Loucy (cell line): Measurements from ENCODE around the gene KRT12.
"Not testable (repeated sequence)": the region's sequence is repeated elsewhere in the genome, so short reads cannot be mapped to it uniquely, and the experiment has no call there.

Experiments used
- H2AFZ ChIP-seq: fragments of 200-600 bp; sonication (generic); 2 replicates; pipeline ENCODE4 v1.6.0; 2016; ENCODE audit warnings: antibody characterized with exemption, mild to moderate bottlenecking, low read length, moderate library complexity
- H3F3A ChIP-seq: fragments of 200-600 bp; 2 replicates; pipeline ENCODE4 v1.6.0; 2016; ENCODE audit warnings: antibody characterized with exemption, low read depth, mild to moderate bottlenecking
- H3K27me3 ChIP-seq: fragments of 200-600 bp; sonication (generic); 2 replicates; pipeline ENCODE4 v1.6.1; 2014; ENCODE audit warnings: low read length, mild to moderate bottlenecking; ENCODE audit not compliant: insufficient read depth, poor library complexity, severe bottlenecking
- H3K36me3 ChIP-seq: fragments of 200-600 bp; sonication (generic); 2 replicates; pipeline ENCODE4 v1.6.1; 2016; ENCODE audit warnings: low read length; ENCODE audit not compliant: insufficient read depth
- H3K4me1 ChIP-seq: fragments of 200-600 bp; sonication (generic); 2 replicates; pipeline ENCODE4 v1.5.1; 2014; ENCODE audit warnings: low read length, mild to moderate bottlenecking; ENCODE audit not compliant: insufficient read depth, poor library complexity, severe bottlenecking
- H3K4me2 ChIP-seq: fragments of 200-600 bp; sonication (generic); 2 replicates; pipeline ENCODE4 v1.6.0; 2014; ENCODE audit warnings: antibody characterized with exemption, low read length, low read depth, mild to moderate bottlenecking; ENCODE audit not compliant: poor library complexity, severe bottlenecking
- H3K4me3 ChIP-seq: fragments of 200-600 bp; sonication (generic); 2 replicates; pipeline ENCODE4 v1.5.1; 2014; ENCODE audit warnings: low read length, mild to moderate bottlenecking, mixed read lengths; ENCODE audit not compliant: poor library complexity, severe bottlenecking
- H3K79me2 ChIP-seq: fragments of 200-600 bp; sonication (generic); 2 replicates; pipeline ENCODE4 v1.6.1; 2014; ENCODE audit warnings: low read length; ENCODE audit not compliant: insufficient read depth
- H3K9ac ChIP-seq: fragments of 200-600 bp; sonication (generic); 2 replicates; pipeline ENCODE4 v1.6.0; 2014; ENCODE audit warnings: mild to moderate bottlenecking, low read depth, low read length, moderate library complexity; ENCODE audit not compliant: poor library complexity, severe bottlenecking
- H3K9me2 ChIP-seq: fragments of 200-600 bp; sonication (generic); replicated peaks from 2 replicates; pipeline ENCODE4 v1.6.1; 2016; ENCODE audit warnings: low read depth, low read length, mixed read lengths
- H3K9me3 ChIP-seq: fragments of 200-600 bp; sonication (generic); 2 replicates; pipeline ENCODE4 v1.6.1; 2014; ENCODE audit warnings: mild to moderate bottlenecking, antibody characterized with exemption, low read length, low read depth; ENCODE audit not compliant: insufficient read depth
- H4K20me1 ChIP-seq: fragments of 200-600 bp; sonication (generic); 2 replicates; pipeline ENCODE4 v1.6.0; 2014; ENCODE audit warnings: antibody characterized with exemption, low read length, mild to moderate bottlenecking; ENCODE audit not compliant: insufficient read depth, poor library complexity, severe bottlenecking
- EZH2phosphoT487 ChIP-seq: fragments of 200-600 bp; IDR thresholded peaks from 2 replicates; pipeline ENCODE4 v1.6.1; 2018; ENCODE audit warnings: antibody characterized with exemption, mild to moderate bottlenecking, moderate library complexity, borderline replicate concordance
- TF ChIP-seq, protein P1 (sequence below): fragments of 200-600 bp; sonication (generic); conservative IDR thresholded peaks from 2 replicates; pipeline ENCODE4 v1.5.1; 2014; ENCODE audit warnings: mild to moderate bottlenecking, antibody characterized with exemption, low read length

Gene KRT12

DNA sequence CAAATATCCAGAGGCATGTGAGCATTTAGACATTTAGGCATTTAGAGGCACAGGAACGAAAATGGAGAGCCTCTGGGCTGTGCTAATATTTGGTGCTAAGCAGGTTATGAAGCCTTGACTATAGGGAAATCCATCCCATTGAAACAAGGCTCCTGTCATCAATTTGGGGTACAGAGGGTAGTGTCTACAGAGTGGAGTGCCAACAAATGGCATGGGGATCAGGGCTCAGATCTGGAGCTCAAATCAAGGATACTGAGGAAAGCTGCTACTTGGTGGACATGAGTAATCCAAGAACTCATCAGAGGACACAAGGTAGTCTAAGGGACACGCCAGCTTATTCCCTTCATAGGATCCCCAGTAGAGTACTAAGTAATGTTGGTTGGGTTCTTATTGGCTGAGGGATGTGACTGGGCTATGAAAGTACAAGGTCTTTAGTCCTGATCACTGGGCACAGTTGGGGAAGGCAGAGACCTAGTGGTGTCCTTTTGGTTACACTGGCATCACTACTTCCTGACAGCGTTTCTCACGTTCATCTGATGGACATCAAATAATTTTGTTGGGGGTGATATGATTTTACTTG, 49.8 kb downstream of the KRT12 start:
- H3K9me2 ChIP-seq, result no peaks in the 10 kb centered on the region; the same call in 1 of the 2 replicates
- H3K4me3 ChIP-seq, result no peak overlapping the region
- H3F3A ChIP-seq, result peaks cover 15% of the 10 kb centered on the region; the same call in 1 of the 2 replicates
- peaks cover 29% of the 10 kb centered on the region for H3K4me1 ChIP-seq
- peaks cover 22% of the 10 kb centered on the region for H3K79me2 ChIP-seq
- H3K27me3 ChIP-seq, result peaks cover 58% of the 10 kb centered on the region
- TF ChIP-seq, protein P1, sequence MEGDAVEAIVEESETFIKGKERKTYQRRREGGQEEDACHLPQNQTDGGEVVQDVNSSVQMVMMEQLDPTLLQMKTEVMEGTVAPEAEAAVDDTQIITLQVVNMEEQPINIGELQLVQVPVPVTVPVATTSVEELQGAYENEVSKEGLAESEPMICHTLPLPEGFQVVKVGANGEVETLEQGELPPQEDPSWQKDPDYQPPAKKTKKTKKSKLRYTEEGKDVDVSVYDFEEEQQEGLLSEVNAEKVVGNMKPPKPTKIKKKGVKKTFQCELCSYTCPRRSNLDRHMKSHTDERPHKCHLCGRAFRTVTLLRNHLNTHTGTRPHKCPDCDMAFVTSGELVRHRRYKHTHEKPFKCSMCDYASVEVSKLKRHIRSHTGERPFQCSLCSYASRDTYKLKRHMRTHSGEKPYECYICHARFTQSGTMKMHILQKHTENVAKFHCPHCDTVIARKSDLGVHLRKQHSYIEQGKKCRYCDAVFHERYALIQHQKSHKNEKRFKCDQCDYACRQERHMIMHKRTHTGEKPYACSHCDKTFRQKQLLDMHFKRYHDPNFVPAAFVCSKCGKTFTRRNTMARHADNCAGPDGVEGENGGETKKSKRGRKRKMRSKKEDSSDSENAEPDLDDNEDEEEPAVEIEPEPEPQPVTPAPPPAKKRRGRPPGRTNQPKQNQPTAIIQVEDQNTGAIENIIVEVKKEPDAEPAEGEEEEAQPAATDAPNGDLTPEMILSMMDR, result no peak
- no peak for TF ChIP-seq EZH2phosphoT487
- H3K9me3 ChIP-seq, result no peaks in the 10 kb centered on the region
- H3K36me3 ChIP-seq, result no peaks in the 10 kb centered on the region
- no peak overlapping the region for H3K9ac ChIP-seq
- peak overlapping the region; percentile 95 for H3K4me2 ChIP-seq
- no peak overlapping the region for H2AFZ ChIP-seq
- H4K20me1 ChIP-seq, result no peaks in the 10 kb centered on the region

DNA sequence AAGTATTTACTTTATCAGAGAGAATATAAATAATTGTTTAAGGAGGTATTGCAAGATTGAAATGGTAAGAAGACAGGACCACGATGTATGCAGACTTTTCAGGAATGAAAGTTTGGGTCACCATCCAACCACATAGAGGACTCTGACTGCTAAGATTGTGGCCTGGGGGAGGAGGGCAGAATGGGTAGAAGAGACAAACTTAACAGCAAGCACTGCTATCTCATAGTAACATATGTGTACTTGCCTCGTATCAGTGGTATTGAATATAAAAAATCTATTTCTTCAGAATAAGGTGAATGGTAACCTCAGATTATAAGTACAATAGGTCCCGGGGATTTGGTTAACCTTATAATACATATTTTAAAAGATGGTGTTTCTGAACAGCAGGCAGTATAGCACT, 50.5 kb downstream of the KRT12 start:
- H3K9me2 ChIP-seq, result no peaks in the 10 kb centered on the region; the same call in 1 of the 2 replicates
- H3K27me3 ChIP-seq, result peaks cover 58% of the 10 kb centered on the region
- peaks cover 29% of the 10 kb centered on the region for H3K4me1 ChIP-seq
- no peaks in the 10 kb centered on the region for H4K20me1 ChIP-seq
- H3K4me2 ChIP-seq, result no peak overlapping the region
- peaks cover 22% of the 10 kb centered on the region for H3K79me2 ChIP-seq
- no peak for TF ChIP-seq EZH2phosphoT487
- TF ChIP-seq, protein P1, result no peak
- no peak overlapping the region for H2AFZ ChIP-seq
- H3K9me3 ChIP-seq, result no peaks in the 10 kb centered on the region
- no peak overlapping the region for H3K4me3 ChIP-seq
- H3K9ac ChIP-seq, result no peak overlapping the region
- no peaks in the 10 kb centered on the region for H3K36me3 ChIP-seq
- peaks cover 15% of the 10 kb centered on the region; the same call in 1 of the 2 replicates for H3F3A ChIP-seq

DNA sequence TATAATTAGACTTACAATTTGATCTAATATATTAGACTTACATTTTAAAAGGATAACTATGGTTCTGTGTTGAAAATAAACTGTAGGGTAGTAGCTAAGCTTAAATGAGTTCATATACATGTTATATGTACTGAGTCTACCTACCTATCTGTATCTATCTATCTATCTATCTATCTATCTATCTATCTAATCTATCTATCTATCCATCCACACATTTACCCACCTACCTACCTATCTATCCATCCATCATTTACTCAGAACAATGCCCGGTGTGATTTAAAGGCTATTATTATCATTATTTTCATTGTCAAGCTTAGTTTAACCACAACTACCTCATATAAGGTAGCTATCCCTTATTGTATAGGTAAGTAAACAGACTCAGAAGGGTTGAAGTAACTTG, 51.6 kb downstream of the KRT12 start:
- Histone ChIP-seq H3K79me2 (peaks cover 22% of the 10 kb centered on the region), H3K4me2 (no peak overlapping the region), H4K20me1 (no peaks in the 10 kb centered on the region), H3K9ac (no peak overlapping the region), H2AFZ (no peak overlapping the region), H3F3A (peaks cover 12% of the 10 kb centered on the region; the same call in 1 of the 2 replicates), H3K4me1 (peaks cover 25% of the 10 kb centered on the region), H3K9me2 (no peaks in the 10 kb centered on the region; the same call in 1 of the 2 replicates), H3K27me3 (peaks cover 58% of the 10 kb centered on the region), H3K36me3 (no peaks in the 10 kb centered on the region), H3K9me3 (no peaks in the 10 kb centered on the region), H3K4me3 (no peak overlapping the region)
- TF ChIP-seq, protein P1, result no peak
- no peak for TF ChIP-seq EZH2phosphoT487

DNA sequence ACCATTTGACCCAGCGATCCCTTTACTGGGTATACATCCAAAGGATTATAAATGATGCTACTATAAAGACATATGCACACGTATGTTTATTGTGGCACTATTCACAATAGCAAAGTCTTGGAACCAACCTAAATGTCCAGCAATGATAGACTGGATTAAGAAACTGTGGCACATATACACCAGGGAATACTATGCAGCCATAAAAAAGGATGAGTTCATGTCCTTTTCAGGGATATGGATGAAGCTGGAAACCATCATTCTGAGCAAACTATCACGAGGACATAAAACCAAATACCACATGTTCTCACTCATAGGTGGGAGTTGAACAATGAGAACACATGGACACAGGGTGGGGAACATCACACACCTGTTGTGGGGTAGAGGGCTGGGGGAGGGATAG, 52.4 kb downstream of the KRT12 start:
- peaks cover 18% of the 10 kb centered on the region for H3K4me1 ChIP-seq
- H4K20me1 ChIP-seq, H2AFZ ChIP-seq, H3K36me3 ChIP-seq, H3K9ac ChIP-seq, H3K9me3 ChIP-seq, H3K4me2 ChIP-seq, H3F3A ChIP-seq, H3K4me3 ChIP-seq, H3K9me2 ChIP-seq: not testable (repeated sequence)
- peaks cover 58% of the 10 kb centered on the region for H3K27me3 ChIP-seq
- H3K79me2 ChIP-seq, result peaks cover 19% of the 10 kb centered on the region
